ENCODE data around the gene DVL1.

Gene DVL1

GRCh38 chr1:1285611-1286311 lies 63.5 kb downstream of the DVL1 start:
- no peak for TF ChIP-seq CTCF (IDR thresholded peaks at IDR 0.05; ENCODE audit: low read depth, low read length, missing control alignments)
- no peak overlapping the region for H3K4me3 ChIP-seq (replicated peaks; ENCODE audit: low read depth, low read length)
- DNase-seq (ENCODE audit: extremely low read depth, low read depth) = no peak

Data from HFF-Myc (cell line).